ENCODE measurements around the gene RGS6.

DNA sequence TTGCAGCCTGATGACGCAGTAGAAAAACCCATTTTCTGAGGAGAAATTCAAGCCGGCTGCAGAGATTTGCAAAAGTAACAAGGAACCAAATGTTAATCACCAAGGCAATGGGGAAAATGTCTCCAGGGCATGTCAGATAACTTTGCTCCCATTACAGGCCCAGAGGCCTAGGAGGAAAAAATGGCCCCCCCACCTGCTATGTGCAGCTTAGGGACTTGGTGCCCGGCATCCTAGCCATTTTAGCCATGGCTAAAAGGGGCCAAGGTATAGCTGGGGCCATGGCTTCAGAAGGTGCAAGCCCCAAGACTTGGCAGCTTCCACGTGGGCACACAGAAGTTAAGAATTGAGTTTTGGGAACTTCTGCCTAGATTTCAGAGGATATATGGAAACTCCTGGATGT, 351.9 kb downstream of the RGS6 start:
- TF ChIP-seq, protein P1, sequence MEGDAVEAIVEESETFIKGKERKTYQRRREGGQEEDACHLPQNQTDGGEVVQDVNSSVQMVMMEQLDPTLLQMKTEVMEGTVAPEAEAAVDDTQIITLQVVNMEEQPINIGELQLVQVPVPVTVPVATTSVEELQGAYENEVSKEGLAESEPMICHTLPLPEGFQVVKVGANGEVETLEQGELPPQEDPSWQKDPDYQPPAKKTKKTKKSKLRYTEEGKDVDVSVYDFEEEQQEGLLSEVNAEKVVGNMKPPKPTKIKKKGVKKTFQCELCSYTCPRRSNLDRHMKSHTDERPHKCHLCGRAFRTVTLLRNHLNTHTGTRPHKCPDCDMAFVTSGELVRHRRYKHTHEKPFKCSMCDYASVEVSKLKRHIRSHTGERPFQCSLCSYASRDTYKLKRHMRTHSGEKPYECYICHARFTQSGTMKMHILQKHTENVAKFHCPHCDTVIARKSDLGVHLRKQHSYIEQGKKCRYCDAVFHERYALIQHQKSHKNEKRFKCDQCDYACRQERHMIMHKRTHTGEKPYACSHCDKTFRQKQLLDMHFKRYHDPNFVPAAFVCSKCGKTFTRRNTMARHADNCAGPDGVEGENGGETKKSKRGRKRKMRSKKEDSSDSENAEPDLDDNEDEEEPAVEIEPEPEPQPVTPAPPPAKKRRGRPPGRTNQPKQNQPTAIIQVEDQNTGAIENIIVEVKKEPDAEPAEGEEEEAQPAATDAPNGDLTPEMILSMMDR (IDR thresholded peaks at IDR 0.05): no peak
- TF ChIP-seq POLR2A (IDR thresholded peaks at IDR 0.05): no peak
